Adipose tissue (tissue), 3 donors: ENCODE data around the gene ICA1. TPM values are rescaled to one million over a fixed set of nuclear protein-coding genes. Genes with fewer than 3 reads are reported as not detected.

ENCODE experiments used
- H3K27ac ChIP-seq: one replicate; pipeline ENCODE4 v1.5.1; 2013; ENCODE audit warnings: low read depth, low read length
- WGBS, 3 donors: extraction: QIAGEN DNeasy Blood & Tissue Kit; methylation state at CpG; one replicate each; pipeline ENCODE4 v1.1.7; 2013; 5-methylcytosine and 5-hydroxymethylcytosine counted together
- polyA plus RNA-seq, 3 donors: library from polyadenylated mRNA; stranded (reverse); fragments of 200-250 nt; gene quantifications; one replicate each; pipeline ENCODE4 v1.2.3, GENCODE V29; 2013
- donor health status: healthy with polysubstance abuse.
- donor health status: Bipolar disorder and iron deficiency.
- donor health status: healthy.

ICA1 gene
- polyA plus RNA-seq, 3 donors, result 17.0 to 53.9 (median 21.6) TPM

DNA sequence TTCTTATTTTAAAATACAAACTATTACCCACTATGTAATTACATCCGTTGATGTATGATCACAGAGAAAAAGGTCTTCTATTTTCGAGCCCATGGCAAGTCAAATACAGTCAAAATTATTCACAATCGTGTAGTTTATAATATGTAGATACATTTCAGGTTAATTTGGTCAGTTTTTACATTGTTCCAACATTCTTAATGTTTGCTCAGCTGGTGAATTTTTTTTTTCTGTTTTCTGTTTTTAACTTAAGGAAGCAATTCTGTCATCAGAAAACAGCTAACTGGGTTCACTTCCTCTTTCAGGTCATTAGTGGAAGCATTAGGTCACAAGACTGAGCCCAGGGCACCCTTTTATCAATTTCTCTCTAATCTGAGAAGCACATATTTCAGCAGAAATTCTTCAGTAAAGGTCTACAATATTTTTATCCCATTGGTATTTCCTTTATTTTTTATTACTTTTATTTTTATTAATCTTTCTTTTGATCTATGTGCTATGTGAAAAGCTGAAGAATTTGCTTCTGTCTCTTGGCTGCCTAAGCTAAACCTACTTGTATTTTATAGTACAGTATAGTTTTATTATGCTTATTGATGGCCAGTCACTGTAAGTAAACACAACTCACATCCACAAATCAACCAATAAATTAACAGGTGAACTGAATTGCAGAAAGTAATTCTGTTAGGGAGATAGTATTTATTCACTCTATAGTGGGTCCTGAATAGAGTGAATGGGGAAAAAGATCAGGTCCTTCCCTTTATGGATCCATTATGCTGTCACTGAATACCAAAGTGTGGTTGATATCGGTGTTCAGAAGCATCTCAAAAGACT, 84.6 kb downstream of the ICA1 start:
- no peak overlapping the region for H3K27ac ChIP-seq
- 56 to 80% (median 65%) methylated on average over 4 of the region's 4 CpGs for WGBS, 3 donors

DNA sequence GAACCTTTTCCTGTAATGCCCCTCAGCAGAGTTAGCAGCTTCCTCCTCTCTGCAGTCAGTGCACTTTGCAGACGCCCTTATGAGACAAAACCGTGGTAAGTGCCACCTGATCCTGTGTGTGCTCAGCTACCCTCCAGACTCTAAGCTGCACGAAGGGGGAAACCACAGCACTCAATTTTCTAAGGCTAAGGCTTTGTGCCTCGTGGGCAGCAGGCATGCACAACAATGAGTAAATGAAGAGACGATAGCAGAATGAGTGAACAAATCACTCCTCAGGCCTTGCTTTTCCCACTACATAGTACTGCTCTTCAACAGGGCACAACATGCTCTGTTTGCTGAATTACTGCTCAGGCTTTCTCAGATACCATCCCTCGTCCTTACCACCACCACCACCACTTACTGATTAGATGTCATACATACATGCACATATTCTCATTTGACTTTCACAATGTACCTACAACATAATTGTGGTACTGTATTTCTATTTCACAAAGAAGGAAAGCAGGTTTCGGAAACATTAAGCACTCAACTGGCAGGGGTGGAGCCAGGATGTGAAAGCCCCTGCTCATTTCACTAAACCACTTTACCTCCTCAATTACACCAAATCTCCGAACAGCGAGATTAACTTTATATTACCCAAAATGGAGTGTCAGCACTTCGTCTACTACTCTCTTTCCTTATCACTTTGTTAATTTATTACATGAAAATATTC, 85.4 kb downstream of the ICA1 start:
- WGBS, 3 donors, result 51 to 73% (median 57%) methylated on average over 10 of the region's 10 CpGs
- no peak overlapping the region for H3K27ac ChIP-seq

DNA sequence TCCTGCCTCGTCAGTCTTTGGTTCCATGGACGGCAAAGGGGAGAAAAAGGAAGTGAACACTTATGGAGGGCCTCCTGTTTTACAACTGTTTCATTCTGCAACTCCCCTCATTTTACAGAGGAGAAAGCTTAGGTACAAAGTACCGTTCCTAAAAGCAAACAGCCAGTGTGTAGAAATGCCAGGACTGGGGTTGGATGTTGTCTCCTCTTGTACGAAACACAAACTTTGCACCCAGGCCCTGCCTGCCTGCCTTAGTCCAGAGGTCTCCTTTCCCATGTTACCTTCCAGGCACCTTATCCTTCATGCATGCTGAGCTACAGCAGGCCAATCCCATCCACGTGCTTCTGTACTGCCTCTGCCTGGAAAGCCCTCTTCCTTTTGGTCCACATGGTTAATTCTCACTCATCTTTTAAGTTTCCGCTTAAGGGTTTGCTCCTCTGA, 86.0 kb downstream of the ICA1 start:
- WGBS, 3 donors, result 45 to 88% (median 58%) methylated on average over 6 of the region's 6 CpGs
- H3K27ac ChIP-seq, result no peak overlapping the region

DNA sequence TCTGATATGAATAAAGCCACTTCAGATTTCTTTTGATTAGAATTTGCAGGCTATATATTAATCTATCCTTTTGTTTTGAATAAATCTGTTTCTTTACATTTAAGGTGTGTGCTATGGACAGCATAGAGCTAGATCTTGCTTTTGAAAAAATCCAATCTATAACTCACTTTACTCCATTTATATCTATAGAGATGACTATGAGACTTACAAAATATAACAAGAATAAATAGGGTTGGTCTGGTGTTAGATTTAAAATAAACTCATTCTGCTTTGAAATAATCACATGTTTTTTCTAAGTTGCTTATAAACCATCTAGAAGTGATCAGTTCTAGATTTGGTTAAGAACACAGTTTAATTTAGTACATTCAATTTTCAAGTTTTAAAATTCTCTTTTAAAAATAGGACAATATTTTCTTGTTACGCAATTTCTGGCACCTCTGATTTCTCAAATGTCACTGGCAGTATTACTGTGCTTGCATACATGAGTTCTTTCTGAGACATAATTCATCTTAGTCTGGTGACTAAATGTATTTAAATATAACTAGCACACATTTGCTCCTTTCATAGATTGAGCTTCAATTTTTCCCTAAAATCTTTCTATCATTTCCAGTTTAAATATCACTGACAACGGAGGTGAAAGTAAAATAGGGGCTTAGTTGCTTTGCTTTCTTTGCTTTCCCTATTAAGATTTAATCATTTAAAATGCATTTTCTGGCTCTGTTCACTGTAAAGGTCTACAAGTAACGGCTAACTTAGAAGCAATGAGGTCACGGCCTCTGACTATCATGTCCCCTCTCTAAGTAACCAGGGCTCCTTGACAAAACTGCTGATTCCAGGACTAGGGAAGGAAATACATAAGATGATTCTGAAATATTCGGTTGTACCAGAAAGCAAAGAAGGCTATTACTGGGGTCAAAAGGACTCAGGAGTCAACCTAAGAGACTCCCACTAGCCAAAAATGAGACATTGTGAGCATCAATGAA, 89.3 kb downstream of the ICA1 start:
- no peak overlapping the region for H3K27ac ChIP-seq
- 64 to 82% (median 66%) methylated on average over 5 of the region's 5 CpGs for WGBS, 3 donors

DNA sequence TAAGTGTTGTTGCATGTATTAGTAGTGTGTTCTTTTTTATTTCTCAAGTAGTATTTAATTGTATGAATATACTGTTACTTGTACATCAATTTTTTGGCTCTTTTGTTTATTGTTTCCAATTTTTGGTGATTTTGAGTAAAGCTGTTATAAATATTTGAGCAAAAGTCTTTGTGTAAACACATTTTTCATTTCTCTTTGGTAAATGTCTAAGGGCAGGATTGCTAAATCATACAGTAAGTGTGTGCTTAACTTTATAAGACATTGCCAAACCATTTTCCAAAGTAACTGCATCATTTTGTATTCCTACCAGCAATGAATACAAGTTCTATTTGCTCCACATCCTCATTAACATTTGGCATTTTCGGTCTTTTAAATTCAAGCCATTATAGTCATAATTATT, 92.8 kb downstream of the ICA1 start:
- WGBS, 3 donors, result 84 to 94% (median 87%) methylated on average over 1 of the region's 1 CpG
- H3K27ac ChIP-seq, result no peak overlapping the region

DNA sequence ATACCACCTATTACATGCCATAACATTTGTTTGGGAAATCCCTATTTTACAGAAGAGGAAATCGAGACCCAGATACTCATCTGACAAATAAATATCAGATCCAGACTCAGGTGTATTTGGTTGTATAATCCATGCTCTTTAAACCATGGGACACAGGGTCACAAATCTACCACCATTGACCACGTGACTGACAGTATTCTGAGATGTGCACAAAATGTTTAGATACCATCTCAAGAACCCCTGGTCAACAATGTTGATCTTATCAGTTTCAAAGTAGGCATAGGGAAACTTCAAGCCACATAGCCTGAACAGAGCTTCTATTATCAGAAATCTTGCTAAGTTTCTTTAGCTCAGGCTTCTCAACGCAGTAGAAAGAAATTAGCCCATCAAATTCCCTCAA, 93.6 kb downstream of the ICA1 start:
- WGBS, 3 donors, result 86 to 92% (median 89%) methylated on average over 3 of the region's 3 CpGs
- no peak overlapping the region for H3K27ac ChIP-seq

DNA sequence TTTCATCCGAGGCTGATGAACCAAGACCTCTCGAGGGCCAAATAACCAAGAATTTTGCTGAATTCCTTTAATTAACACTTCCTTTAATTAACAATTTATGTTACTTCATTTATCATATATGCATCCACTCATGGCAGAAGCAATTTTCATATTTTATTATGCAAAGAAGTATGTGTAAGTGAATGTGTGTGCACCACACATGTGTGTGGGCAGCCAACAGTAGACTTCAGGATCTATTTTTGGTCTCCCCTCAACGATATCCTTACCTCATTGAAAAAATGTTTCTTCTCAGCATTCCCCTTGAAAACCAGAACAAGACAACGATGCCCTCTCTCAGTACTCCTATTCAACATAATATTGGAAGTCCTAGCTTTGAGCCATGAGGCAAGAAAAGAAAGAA, 96.8 kb downstream of the ICA1 start:
- 16 to 31% (median 29%) methylated on average over 4 of the region's 4 CpGs for WGBS, 3 donors
- no peak overlapping the region for H3K27ac ChIP-seq

DNA sequence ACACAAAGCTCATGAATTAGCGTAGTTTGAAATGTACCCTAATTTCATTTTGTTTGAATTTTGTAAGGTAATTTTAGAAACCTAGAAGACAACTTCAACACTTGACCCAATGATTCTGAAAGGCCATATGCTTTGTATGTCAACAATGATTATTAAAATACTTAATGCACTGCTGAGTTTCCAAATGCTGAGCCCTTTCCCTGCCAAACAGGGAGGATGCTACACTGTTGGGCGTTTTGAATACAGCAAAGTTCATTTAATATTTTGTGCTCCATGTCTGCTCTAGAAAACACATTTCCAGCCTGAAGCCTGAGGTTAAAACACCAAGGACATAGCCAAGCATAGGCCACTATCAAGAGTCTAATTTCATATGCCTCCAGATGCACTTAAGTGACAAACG, 99.8 kb downstream of the ICA1 start:
- WGBS, 3 donors, result 82 to 88% (median 88%) methylated on average over 3 of the region's 3 CpGs
- no peak overlapping the region for H3K27ac ChIP-seq

DNA sequence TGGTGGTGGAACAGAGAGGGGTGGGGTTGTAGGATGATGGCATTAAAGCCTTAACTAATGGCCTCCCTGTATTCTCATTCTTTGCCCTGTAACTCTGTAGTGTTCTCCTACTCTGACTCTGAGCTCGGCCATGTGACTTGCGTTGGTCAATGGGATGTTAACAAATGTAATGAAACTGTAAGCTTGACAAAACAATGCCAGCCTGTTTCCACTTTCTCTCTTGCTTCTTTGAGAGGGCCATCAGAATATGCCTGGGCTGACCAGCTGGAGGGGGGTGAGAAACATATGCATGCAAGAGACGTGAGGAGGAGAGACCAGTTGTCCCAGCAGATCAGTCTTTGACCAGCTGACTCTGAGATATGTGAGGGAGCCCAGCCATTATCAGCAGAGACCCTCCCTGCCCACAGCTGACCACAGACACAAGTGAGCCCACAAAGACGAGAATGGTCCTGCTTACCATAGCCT, 100.6 kb downstream of the ICA1 start:
- no peak overlapping the region for H3K27ac ChIP-seq
- 84 to 91% (median 89%) methylated on average over 4 of the region's 4 CpGs for WGBS, 3 donors

DNA sequence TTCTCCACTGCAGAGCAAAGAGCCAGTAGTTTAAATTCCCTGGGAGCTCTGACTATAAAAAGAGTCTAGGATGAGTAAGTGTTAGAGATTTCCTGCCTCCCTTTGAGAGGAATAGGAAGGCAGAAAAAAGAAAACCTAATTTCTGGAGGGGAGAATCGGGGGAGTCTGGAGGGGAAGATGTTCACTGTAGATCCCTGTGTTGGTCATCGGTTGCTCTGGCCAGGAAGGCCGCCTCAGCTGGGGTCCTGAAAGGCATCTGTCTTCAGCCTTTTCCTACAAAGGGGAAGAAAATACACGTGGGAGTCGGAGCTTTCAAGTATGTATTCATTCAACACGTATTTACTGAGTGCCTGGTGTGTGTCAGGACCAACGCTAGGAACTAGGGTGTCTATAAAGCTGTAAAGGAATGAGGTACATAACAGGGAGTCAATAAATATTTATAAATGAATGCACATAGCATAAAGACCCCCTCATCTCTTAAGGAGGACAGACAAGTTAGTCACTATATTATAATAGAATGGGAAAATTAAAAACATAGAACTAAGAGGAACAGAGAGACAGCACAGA, 101.1 kb downstream of the ICA1 start:
- no peak overlapping the region for H3K27ac ChIP-seq
- WGBS, 3 donors, result 69 to 82% (median 72%) methylated on average over 7 of the region's 7 CpGs

DNA sequence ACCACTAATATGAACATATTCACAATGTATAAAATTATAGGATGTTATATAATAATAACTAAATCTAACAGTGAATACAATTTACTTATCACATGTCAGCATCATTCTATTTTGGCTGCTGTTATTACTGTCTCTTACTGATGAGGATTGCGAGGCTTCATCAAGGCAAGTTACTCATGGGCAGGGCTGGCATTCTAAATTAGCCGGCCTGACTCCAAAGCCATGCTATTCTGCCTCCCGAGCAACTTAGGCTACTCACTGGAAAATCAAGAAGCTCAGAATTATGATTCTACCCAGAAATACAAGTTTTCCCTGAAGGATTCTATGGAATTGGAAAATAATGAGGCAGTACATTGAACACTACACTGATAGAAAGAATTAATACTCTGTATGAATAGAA, 101.7 kb downstream of the ICA1 start:
- WGBS, 3 donors, result 65 to 78% (median 72%) methylated on average over 3 of the region's 3 CpGs
- H3K27ac ChIP-seq, result no peak overlapping the region

DNA sequence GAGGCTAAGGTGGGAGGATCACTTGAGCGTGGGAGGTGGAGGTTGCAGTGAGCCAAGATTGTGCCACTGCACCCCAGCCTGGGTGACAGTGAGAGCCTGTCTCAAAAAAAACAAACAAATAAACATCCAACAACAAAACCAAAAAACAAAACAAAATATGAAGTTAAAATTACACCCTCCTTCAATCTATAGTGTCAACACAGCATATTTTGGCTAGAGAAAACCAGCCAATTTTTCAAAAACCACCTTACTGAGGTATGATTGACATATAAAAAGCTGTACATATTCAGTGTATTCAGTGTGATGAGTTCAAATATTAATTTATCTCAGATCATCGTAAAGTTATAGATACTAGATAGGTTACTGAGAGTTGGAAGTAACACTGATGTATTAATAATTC, 102.4 kb downstream of the ICA1 start:
- H3K27ac ChIP-seq, result no peak overlapping the region
- WGBS, 3 donors, result 68 to 96% (median 68%) methylated on average over 2 of the region's 2 CpGs

DNA sequence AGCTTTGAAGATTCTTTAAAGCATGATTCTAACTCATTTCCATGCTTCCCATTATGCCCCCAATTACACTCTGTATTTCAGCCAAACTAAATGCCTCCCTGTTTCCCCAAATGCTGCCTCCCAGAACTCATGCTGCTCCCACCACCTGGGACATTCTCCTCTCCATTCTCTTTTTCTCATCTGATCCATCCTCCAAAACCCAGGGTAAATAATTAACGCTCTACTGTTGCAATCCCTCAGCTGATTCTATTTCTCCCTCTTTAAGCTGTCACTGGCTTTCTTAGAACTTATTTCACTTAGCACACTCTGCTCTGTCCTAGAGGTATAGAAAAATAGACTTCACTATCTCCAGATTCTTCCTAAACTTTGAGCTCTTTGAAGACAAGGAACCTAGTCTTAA, 104.7 kb downstream of the ICA1 start:
- 83 to 89% (median 88%) methylated on average over 1 of the region's 1 CpG for WGBS, 3 donors

DNA sequence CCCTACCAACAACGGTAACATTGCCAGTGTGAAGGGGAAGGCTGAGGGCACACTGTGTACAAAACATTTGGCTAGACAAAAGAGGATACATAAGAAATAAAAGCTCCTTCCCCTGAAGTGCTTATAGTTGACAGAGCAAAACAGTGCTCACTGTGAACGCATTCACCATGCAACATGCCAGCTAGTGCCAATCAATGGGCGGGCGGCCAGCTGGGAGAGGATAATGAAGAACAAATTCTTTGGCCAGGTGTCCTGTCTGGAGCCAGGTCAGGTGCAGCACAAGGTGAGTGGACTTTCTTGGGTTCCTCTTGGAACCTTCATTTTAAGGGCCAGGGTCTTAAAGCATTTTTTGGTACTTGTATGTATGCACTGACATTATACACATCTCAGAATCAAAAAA, 106.1 kb downstream of the ICA1 start:
- WGBS, 3 donors, result 91 to 98% (median 97%) methylated on average over 4 of the region's 4 CpGs
- H3K27ac ChIP-seq, result no peak overlapping the region

More for the DNA sequence above, 104.7 kb downstream of the ICA1 start:
- no peak overlapping the region for H3K27ac ChIP-seq

DNA sequence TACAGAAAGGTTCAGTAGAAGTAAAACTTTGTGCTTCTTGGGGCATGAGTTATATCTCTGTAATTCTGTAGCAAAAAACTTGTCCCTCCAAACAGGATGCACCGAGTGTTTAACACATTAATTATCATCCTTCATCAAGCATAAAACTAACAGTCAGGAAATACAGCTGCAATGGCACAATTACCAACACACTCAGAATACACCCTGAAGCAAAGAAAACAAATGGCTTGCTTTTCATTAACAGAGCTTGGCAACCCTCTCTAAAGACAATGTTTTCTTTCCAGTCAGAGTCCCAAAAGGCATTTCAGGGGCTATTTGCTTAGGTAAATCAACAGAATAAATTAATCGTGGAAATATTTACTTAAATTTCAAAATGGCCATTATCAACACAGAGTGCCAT, 107.7 kb downstream of the ICA1 start:
- 41 to 58% (median 49%) methylated on average over 2 of the region's 2 CpGs for WGBS, 3 donors
- no peak overlapping the region for H3K27ac ChIP-seq

DNA sequence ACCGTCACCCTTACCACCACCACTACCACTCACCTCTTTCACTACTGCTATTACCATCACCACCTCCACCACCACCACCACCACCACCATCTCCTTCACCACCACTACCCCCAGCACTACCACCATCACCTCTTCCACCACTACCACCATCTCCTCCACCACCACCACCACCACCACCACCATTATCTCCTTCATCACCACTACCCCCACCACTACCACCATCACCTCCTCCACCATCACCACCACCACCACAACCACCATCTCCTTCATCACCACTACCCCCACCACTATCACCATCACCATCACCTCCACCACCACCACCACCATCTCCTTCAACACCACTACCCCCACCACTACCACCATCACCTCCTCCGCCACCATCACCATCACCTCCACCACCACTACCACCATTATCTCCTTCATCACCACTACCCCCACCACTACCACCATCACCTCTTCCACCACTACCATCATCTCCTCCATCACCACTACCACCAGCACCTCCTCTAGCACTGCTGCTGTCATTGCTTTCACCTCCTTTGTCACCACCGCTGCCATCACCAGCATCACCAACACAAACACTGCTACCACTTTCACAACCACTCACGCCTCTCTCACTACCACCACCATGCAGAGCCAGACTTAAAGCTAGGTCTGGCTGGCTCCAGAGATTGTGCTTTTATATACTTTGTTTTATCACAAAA, 109.3 kb downstream of the ICA1 start:
- H3K27ac ChIP-seq, result no peak overlapping the region
- WGBS, 3 donors, result 91 to 94% (median 91%) methylated on average over 4 of the region's 4 CpGs

DNA sequence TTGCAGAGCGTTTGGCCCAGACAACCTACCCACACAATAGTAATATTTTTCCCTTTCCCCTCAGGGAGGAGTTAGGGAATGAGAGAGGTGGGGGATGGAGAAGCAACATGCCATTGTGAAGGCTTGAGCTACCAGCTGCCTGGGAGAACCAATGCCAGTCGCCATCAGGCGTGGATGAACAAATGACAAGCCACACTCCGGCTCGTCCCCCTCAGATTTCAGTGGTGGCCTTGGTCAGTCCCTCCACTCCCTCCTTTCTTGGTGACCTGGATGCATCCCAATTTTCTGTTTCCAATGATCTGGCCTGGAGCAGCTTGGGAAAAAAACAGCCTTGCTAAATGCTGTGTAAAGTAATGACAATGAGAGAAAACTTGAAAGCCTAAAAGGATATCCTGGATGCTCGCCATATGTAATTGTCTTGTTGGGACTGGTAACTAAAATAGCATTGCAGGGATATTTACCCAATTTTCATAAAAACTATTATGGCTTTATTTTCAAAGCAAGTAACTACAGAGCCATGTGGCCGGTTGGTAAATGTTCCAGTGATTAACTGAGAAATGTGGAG, 110.7 kb downstream of the ICA1 start:
- 76 to 78% (median 77%) methylated on average over 7 of the region's 7 CpGs for WGBS, 3 donors
- H3K27ac ChIP-seq, result no peak overlapping the region
